Keratinocyte (primary cell): ENCODE data around the gene SIPA1. TPM values are rescaled to one million over a fixed set of nuclear protein-coding genes. Genes with fewer than 3 reads are reported as not detected.

Source experiments
- DNase-seq: peaks from one replicate; pipeline ENCODE4 v3.0.0-alpha.2; 2011; ENCODE audit warnings: low read depth, missing footprints, low spot score
- FAIRE-seq: peaks from 2 replicates; lab custom pipeline; 2011; peaks lifted over from hg19 to GRCh38; lab: Jason Lieb, UNC
- H2AFZ ChIP-seq: 2 replicates; pipeline ENCODE4 v1.6.0; 2012; ENCODE audit warnings: low read length, control low read depth, inconsistent platforms; ENCODE audit not compliant: control insufficient read depth
- H3K27ac ChIP-seq: 2 replicates; pipeline ENCODE4 v1.5.1; 2011; ENCODE audit warnings: low read length; ENCODE audit not compliant: control insufficient read depth, insufficient read depth
- H3K27me3 ChIP-seq: 3 replicates; pipeline ENCODE4 v1.6.0; 2011; ENCODE audit warnings: low read length; ENCODE audit not compliant: control insufficient read depth, insufficient read depth; ENCODE audit errors: extremely low read depth
- H3K36me3 ChIP-seq, 2 experiments: 2 replicates in 1 of 2; 3 replicates in 1 of 2; pipeline ENCODE4 v1.5.1; 2011; ENCODE audit warnings: low read length in 2 of 2, mild to moderate bottlenecking in 1 of 2; ENCODE audit not compliant: control insufficient read depth in 2 of 2, insufficient read depth in 2 of 2; ENCODE audit errors: extremely low read depth in 1 of 2
- H3K4me1 ChIP-seq: 3 replicates; pipeline ENCODE4 v1.5.1; 2011; ENCODE audit warnings: low read length; ENCODE audit not compliant: control insufficient read depth, insufficient read depth; ENCODE audit errors: extremely low read depth
- H3K4me2 ChIP-seq: 3 replicates; pipeline ENCODE4 v1.6.0; 2011; ENCODE audit warnings: low read depth, low read length; ENCODE audit not compliant: control insufficient read depth, insufficient read depth; ENCODE audit errors: extremely low read depth
- H3K4me3 ChIP-seq, 3 experiments: fragments of 200-600 bp in 1 of 3; sonication (generic) in 1 of 3; 2 replicates in 2 of 3; 3 replicates in 1 of 3; pipeline ENCODE4 v1.5.1; 2011 to 2016; ENCODE audit warnings: low read length in 3 of 3, mild to moderate bottlenecking in 3 of 3, control low read depth in 2 of 3, inconsistent platforms in 1 of 3, low read depth in 1 of 3, mixed read lengths in 1 of 3, mixed run types in 1 of 3, moderate library complexity in 1 of 3; ENCODE audit not compliant: control insufficient read depth in 2 of 3, insufficient read depth in 2 of 3; ENCODE audit errors: extremely low read depth in 1 of 3
- H3K79me2 ChIP-seq: 2 replicates; pipeline ENCODE4 v1.6.0; 2012; ENCODE audit warnings: low read length; ENCODE audit not compliant: control insufficient read depth, insufficient read depth
- H3K9ac ChIP-seq: 3 replicates; pipeline ENCODE4 v1.6.0; 2011; ENCODE audit warnings: low read length; ENCODE audit not compliant: control insufficient read depth, insufficient read depth; ENCODE audit errors: extremely low read depth
- H3K9me1 ChIP-seq: 3 replicates; pipeline ENCODE4 v1.6.0; 2011; ENCODE audit warnings: low read length; ENCODE audit not compliant: control insufficient read depth, insufficient read depth; ENCODE audit errors: extremely low read depth
- H3K9me3 ChIP-seq: 2 replicates; pipeline ENCODE4 v1.5.1; 2012; ENCODE audit warnings: low read depth, low read length; ENCODE audit not compliant: control insufficient read depth
- H4K20me1 ChIP-seq: 3 replicates; pipeline ENCODE4 v1.6.0; 2011; ENCODE audit warnings: low read length; ENCODE audit not compliant: control insufficient read depth, insufficient read depth; ENCODE audit errors: extremely low read depth
- EZH2 ChIP-seq: IDR thresholded peaks from one replicate; pipeline ENCODE4 v1.6.1; 2012; ENCODE audit warnings: inconsistent platforms, mild to moderate bottlenecking, low read length, moderate library complexity
- dilution Hi-C: fragments of 300-500 bp; cut with MboI; formaldehyde crosslinking; loops from one replicate; pipeline ENCODE4 v1.7.0; 2020; ENCODE audit warnings: low sequenced_read_pairs; ENCODE audit not compliant: extremely low pct_ligation_motif_present
- polyA plus RNA-seq, 5 experiments: library from polyadenylated mRNA; depleted of rRNA in 3 of 5; stranded (reverse) in 3 of 5; stranded (forward) in 1 of 5; unstranded in 1 of 5; fragments of >200 nt; gene quantifications; 1 replicate in 1 of 5; 2 replicates in 3 of 5; 3 replicates in 1 of 5; pipeline versions ENCODE4 v1.2.1 to v1.2.3, GENCODE V29; 2011 to 2012; ENCODE audit warnings: missing spikeins in 2 of 5, low read depth in 1 of 5, low replicate concordance in 1 of 5
- TF ChIP-seq, protein P1 (sequence below), 3 experiments: IDR thresholded peaks in 1 of 3; conservative IDR thresholded peaks in 1 of 3; optimal IDR thresholded peaks in 1 of 3; 2 replicates in 2 of 3; 3 replicates in 1 of 3; pipeline versions ENCODE3 to v1.5.1; 2011; ENCODE audit warnings: low read length in 3 of 3, mild to moderate bottlenecking in 3 of 3, moderate library complexity in 2 of 3, control low read depth in 1 of 3, inconsistent platforms in 1 of 3; ENCODE audit not compliant: insufficient read depth in 2 of 3; ENCODE audit errors: extremely low read depth in 1 of 3

The SIPA1 gene
- polyA plus RNA-seq, 1 donor (not counting 4 experiments of a cell fraction or from before 2014, with no cell fraction given) = 4.5 TPM

DNA sequence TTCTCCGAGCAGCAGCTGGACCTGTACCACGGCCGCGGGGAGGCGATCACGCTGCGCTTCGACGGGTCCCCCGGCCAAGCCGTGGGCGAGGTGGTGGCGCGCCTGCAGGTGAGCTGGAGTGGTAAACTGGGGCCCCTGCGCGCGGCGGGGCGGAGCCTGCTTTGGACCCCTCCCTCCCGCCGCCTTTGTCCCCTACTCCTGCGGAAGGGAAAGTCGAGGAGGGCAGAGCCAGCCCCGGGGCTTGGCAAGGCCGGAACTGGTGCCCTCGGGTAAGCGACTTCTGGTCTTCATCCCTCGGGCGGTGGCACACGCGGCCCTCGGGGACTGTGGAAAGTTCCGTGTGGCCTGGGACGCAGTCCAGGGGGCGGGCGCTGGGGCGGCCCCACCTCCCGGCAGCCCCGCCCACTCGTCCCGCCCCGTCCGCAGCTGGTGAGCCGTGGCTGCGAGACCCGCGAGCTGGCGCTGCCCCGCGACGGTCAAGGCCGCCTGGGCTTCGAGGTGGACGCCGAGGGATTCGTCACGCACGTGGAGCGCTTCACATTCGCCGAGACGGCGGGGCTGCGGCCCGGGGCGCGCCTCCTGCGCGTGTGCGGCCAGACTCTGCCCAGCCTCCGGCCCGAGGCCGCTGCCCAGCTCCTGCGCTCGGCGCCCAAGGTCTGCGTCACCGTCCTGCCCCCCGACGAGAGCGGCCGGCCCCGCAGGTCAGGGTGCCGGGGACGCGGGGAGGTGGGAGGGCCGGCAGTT lies 9.2 kb downstream of the SIPA1 start:
- no peak for DNase-seq
- Histone ChIP-seq H3K36me3 (peaks cover 0 to 3% of the 10 kb centered on the region in 2 experiments), H4K20me1 (peaks cover 6% of the 10 kb centered on the region), H3K9ac (peak overlapping the region; percentile 37), H3K4me2 (peak overlapping the region; percentile 54), H3K9me1 (no peaks in the 10 kb centered on the region), H3K9me3 (no peaks in the 10 kb centered on the region), H3K79me2 (no peaks in the 10 kb centered on the region), H3K27ac (no peak overlapping the region), H2AFZ (peak overlapping the region; percentile 74), H3K4me1 (peaks cover 28% of the 10 kb centered on the region), H3K4me3 (peak overlapping the region; percentile 30 to 69 (median 49)), H3K27me3 (no peaks in the 10 kb centered on the region)
- dilution Hi-C loops = no loop called here
- TF ChIP-seq, protein P1, sequence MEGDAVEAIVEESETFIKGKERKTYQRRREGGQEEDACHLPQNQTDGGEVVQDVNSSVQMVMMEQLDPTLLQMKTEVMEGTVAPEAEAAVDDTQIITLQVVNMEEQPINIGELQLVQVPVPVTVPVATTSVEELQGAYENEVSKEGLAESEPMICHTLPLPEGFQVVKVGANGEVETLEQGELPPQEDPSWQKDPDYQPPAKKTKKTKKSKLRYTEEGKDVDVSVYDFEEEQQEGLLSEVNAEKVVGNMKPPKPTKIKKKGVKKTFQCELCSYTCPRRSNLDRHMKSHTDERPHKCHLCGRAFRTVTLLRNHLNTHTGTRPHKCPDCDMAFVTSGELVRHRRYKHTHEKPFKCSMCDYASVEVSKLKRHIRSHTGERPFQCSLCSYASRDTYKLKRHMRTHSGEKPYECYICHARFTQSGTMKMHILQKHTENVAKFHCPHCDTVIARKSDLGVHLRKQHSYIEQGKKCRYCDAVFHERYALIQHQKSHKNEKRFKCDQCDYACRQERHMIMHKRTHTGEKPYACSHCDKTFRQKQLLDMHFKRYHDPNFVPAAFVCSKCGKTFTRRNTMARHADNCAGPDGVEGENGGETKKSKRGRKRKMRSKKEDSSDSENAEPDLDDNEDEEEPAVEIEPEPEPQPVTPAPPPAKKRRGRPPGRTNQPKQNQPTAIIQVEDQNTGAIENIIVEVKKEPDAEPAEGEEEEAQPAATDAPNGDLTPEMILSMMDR (optimal IDR thresholded peaks at IDR 0.05 in 1 of 3, IDR thresholded peaks at IDR 0.05 in 1 of 3, conservative IDR thresholded peaks at IDR 0.05 in 1 of 3; ENCODE audit: extremely low read depth in 1 of 3, insufficient read depth in 2 of 3, low read length in 3 of 3) = peak in 1 of 3 experiments; percentile 19
- no peak for TF ChIP-seq EZH2
- no peak for FAIRE-seq

DNA sequence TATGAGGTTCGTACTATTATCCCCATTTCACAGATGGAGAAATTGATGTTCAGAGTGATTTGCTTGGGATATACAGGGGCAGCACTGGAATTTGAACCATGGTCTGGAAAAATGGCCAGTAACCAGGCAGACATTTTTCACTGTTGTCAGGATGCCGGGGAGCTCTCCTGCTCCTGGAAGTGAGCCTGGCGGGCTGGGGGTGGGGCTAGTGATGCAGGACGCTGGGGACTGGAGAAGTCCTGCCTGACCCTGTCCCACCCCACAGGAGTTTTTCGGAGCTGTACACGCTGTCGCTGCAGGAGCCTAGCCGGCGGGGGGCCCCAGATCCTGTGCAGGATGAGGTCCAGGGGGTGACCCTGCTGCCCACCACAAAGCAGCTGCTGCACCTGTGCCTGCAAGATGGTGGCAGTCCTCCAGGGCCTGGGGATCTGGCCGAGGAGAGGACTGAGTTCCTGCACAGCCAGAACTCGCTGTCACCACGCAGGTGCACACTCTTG lies 11.1 kb downstream of the SIPA1 start:
- Histone ChIP-seq H3K4me2 (no peak overlapping the region), H4K20me1 (no peaks in the 10 kb centered on the region), H2AFZ (no peak overlapping the region), H3K4me3 (no peak overlapping the region), H3K9ac (no peak overlapping the region), H3K9me3 (no peaks in the 10 kb centered on the region), H3K4me1 (peaks cover 34% of the 10 kb centered on the region), H3K27me3 (no peaks in the 10 kb centered on the region), H3K36me3 (peaks cover 4 to 9% of the 10 kb centered on the region in 2 experiments), H3K79me2 (no peaks in the 10 kb centered on the region), H3K27ac (no peak overlapping the region), H3K9me1 (no peaks in the 10 kb centered on the region)
- dilution Hi-C loops = no loop called here
- no peak for FAIRE-seq
- TF ChIP-seq, protein P1 (optimal IDR thresholded peaks at IDR 0.05 in 1 of 3, IDR thresholded peaks at IDR 0.05 in 1 of 3, conservative IDR thresholded peaks at IDR 0.05 in 1 of 3; ENCODE audit: extremely low read depth in 1 of 3, insufficient read depth in 2 of 3, low read length in 3 of 3) = no peak
- no peak for DNase-seq
